ENCODE results near the gene PHACTR1.

PHACTR1 gene

GRCh38 chr6:13241364-13241763 is 524.8 kb downstream of the PHACTR1 start:
- Histone ChIP-seq H2AFZ (ENCODE audit: low read length) (no peak overlapping the region), H3K4me1 (ENCODE audit: insufficient read depth, low read length, severe bottlenecking) (no peaks in the 10 kb centered on the region), H3K27ac (ENCODE audit: low read depth, low read length, poor library complexity, severe bottlenecking) (no peak overlapping the region), H3K4me2 (ENCODE audit: low read length) (no peak overlapping the region), H3K9ac (ENCODE audit: low read length) (no peak overlapping the region), H3K36me3 (ENCODE audit: insufficient read depth, low read length) (no peaks in the 10 kb centered on the region), H4K20me1 (ENCODE audit: insufficient read depth, low read length) (no peaks in the 10 kb centered on the region), H3K9me3 (ENCODE audit: low read length) (no peaks in the 10 kb centered on the region), H3K27me3 (ENCODE audit: insufficient read depth, low read length) (no peaks in the 10 kb centered on the region; the same call in 1 of the 2 replicates), H3F3A (ENCODE audit: insufficient read depth, low read length) (no peaks in the 10 kb centered on the region), H3K9me2 (ENCODE audit: low read depth, low read length) (no peaks in the 10 kb centered on the region), H3K4me3 (ENCODE audit: low read depth, low read length, poor library complexity, severe bottlenecking) (no peak overlapping the region), H3K79me2 (ENCODE audit: insufficient read depth, low read length) (no peaks in the 10 kb centered on the region)
- TF ChIP-seq EZH2 (IDR thresholded peaks at IDR 0.05; ENCODE audit: borderline replicate concordance, low read length) (no peak), CTCF (IDR thresholded peaks at IDR 0.05; ENCODE audit: low read length) (no peak)

DNA sequence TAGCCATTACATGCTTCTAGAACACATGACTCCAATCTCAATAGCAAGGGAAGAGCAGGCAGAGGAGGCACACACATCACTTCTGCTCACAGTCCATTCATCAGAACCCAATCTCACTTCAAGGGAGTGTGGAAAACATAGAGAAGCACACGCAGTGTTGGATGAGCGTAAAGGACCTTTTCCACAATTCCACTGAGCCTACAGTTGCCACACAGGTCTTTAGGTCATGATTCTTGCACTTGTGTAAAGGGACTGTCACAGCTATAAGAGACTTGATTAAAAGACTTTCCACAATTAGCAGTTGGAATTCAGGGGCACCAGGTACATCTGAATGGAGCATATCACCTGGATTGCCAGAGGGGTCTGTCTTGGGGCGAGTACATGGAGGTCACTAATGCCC is 525.6 kb downstream of the PHACTR1 start:
- no peaks in the 10 kb centered on the region for H3K9me2 ChIP-seq (ENCODE audit: low read depth, low read length)
- H3K9ac ChIP-seq (ENCODE audit: low read length), result no peak overlapping the region
- no peaks in the 10 kb centered on the region for H3K9me3 ChIP-seq (ENCODE audit: low read length)
- no peaks in the 10 kb centered on the region for H4K20me1 ChIP-seq (ENCODE audit: insufficient read depth, low read length)
- H3K36me3 ChIP-seq (ENCODE audit: insufficient read depth, low read length), result no peaks in the 10 kb centered on the region
- H3K79me2 ChIP-seq (ENCODE audit: insufficient read depth, low read length), result no peaks in the 10 kb centered on the region
- TF ChIP-seq EZH2 (IDR thresholded peaks at IDR 0.05; ENCODE audit: borderline replicate concordance, low read length) (no peak), CTCF (IDR thresholded peaks at IDR 0.05; ENCODE audit: low read length) (no peak)
- H3F3A ChIP-seq (ENCODE audit: insufficient read depth, low read length), result no peaks in the 10 kb centered on the region
- H3K4me2 ChIP-seq (ENCODE audit: low read length), result no peak overlapping the region
- H3K4me3 ChIP-seq (ENCODE audit: low read depth, low read length, poor library complexity, severe bottlenecking), result no peak overlapping the region
- H3K27me3 ChIP-seq (ENCODE audit: insufficient read depth, low read length), result no peaks in the 10 kb centered on the region; the same call in 1 of the 2 replicates
- H3K4me1 ChIP-seq (ENCODE audit: insufficient read depth, low read length, severe bottlenecking), result no peaks in the 10 kb centered on the region
- H2AFZ ChIP-seq (ENCODE audit: low read length), result no peak overlapping the region
- no peak overlapping the region for H3K27ac ChIP-seq (ENCODE audit: low read depth, low read length, poor library complexity, severe bottlenecking)

DNA sequence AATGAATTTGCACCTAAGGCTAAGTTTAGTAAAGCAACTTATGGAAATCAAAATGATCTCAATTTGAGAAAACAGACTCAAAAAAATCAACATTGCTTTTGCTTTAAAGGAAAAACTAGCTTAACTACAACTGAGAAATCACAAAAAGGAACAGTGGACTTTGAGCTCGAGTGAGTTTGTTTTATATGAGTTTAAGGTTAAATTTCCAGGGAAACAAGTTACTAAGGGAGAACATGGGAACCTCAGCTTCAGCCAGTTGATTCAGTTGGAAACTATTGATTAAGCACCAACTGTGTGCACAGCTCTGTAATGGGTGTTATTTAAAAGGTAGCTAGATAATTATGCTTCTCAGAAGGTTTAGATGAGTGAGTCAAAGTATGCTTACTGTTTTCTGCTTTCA is 526.0 kb downstream of the PHACTR1 start:
- H3K4me2 ChIP-seq (ENCODE audit: low read length), result no peak overlapping the region
- no peaks in the 10 kb centered on the region; the same call in 1 of the 2 replicates for H3K27me3 ChIP-seq (ENCODE audit: insufficient read depth, low read length)
- H3K9me2 ChIP-seq (ENCODE audit: low read depth, low read length), result no peaks in the 10 kb centered on the region
- H3K36me3 ChIP-seq (ENCODE audit: insufficient read depth, low read length), result no peaks in the 10 kb centered on the region
- no peak overlapping the region for H3K9ac ChIP-seq (ENCODE audit: low read length)
- no peak overlapping the region for H3K27ac ChIP-seq (ENCODE audit: low read depth, low read length, poor library complexity, severe bottlenecking)
- H4K20me1 ChIP-seq (ENCODE audit: insufficient read depth, low read length), result no peaks in the 10 kb centered on the region
- H3K9me3 ChIP-seq (ENCODE audit: low read length), result no peaks in the 10 kb centered on the region
- H3K4me3 ChIP-seq (ENCODE audit: low read depth, low read length, poor library complexity, severe bottlenecking), result no peak overlapping the region
- H3K79me2 ChIP-seq (ENCODE audit: insufficient read depth, low read length), result no peaks in the 10 kb centered on the region
- H3K4me1 ChIP-seq (ENCODE audit: insufficient read depth, low read length, severe bottlenecking), result no peaks in the 10 kb centered on the region
- H2AFZ ChIP-seq (ENCODE audit: low read length), result no peak overlapping the region
- TF ChIP-seq CTCF (IDR thresholded peaks at IDR 0.05; ENCODE audit: low read length) (no peak), EZH2 (IDR thresholded peaks at IDR 0.05; ENCODE audit: borderline replicate concordance, low read length) (no peak)
- no peaks in the 10 kb centered on the region for H3F3A ChIP-seq (ENCODE audit: insufficient read depth, low read length)

Measured in OCI-LY1 (cell line).